Measurements from ENCODE around the gene SH3TC1. TPM values are rescaled to one million over a fixed set of nuclear protein-coding genes. Genes with fewer than 3 reads are reported as not detected.

SH3TC1 gene
- 23.6 and 65.5 TPM in 2 replicates for total RNA-seq

DNA sequence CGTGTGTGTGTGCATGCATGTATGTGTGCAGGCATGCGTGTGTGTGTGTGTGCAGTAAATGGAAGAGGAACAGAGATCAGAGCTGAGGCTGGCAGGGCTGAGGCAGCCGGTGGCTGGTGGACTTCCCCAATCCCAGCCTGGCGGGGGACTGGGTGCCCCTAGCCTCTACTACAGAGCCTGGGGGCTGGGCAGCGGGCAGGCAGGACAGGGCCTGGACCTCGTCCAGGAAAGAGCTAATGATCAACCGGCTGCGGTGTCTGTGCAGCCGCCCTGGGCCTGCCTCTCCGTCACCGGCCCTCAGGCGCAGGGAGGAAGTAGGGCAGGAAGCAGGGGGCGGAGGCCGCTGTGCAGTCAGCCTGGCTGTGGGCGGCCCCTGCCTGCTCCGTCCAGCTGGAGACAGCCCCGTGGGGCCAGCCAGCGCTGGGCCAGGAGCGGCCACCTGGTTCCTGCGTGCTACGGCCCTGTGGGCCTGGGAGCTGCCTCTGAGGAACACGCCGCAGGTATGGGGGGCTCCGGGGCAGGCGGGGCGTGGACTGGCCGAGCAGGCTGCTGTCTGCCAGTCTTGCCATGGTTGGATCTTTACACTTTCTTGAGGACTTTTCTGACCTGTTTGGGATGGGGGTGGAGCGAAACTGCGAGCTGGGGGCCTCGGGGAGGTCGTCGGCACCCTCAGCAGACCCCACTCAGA, at the start of gene SH3TC1:
Gene SH3TC1, plus strand, starts transcription at position 385 of the 688 bp plus-strand sequence. CDS start 5,905 bp downstream, outside the sequence.

GRCh38 chr4:8158710-8159536, 40.2 kb upstream of the SH3TC1 start, which contains the start of gene ABLIM2:
Gene ABLIM2 (minus strand): TSS chr4:8158813. CDS start chr4:8158689, 124 bp downstream.

DNA sequence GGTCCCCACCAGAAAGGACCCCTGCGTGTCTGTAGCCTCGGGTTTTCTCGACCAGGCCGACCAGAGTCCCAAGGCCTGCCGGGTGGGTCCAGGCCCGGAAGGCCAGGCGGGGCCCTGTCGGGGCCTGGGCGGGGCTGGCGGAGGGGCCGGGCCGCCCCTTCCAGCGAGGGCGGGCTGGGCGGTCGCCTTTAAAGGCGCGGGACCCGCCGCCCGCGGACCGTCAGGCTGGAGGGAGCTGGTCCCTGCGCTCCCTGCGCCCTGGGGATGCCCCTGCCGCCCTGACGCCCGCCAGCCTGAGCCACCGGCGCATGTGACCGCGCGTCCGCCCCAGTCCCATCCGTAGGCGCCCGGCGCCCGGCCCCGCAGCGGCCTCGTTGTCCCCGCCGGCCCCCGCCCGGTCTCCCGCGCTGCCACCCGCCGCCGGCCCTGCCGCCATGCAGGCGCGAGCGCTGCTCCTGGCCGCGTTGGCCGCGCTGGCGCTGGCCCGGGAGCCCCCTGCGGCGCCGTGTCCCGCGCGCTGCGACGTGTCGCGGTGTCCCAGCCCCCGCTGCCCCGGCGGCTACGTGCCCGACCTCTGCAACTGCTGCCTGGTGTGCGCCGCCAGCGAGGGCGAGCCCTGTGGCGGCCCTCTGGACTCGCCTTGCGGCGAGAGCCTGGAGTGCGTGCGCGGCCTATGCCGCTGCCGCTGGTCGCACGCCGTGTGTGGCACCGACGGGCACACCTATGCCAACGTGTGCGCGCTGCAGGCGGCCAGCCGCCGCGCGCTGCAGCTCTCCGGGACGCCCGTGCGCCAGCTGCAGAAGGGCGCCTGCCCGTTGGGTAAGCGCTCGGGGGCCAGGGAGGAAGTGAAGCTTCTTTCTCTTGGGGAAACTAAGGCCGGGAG, 70.7 kb downstream of the SH3TC1 start, which contains the start of gene HTRA3:
Gene HTRA3, plus strand, starts transcription at position 220 of the 883 bp plus-strand sequence. Its CDS starts 215 bp downstream, at position 435.

Other genes starting within 250 kb of the SH3TC1 start
- gene ABLIM2, start 40.5 kb upstream of the SH3TC1 start, total RNA-seq: 1.9 and 3.4 TPM in 2 replicates
- gene HTRA3, start 70.5 kb downstream of the SH3TC1 start, total RNA-seq: 0.14 TPM in 1 of 2 replicates, not detected in the other
- 10.3 and 22.6 TPM in 2 replicates for gene ACOX3, start 241.4 kb downstream of the SH3TC1 start, total RNA-seq
- 11.3 and 21.4 TPM in 2 replicates for gene TRMT44, start 241.5 kb downstream of the SH3TC1 start, total RNA-seq